Activated T-cell treated with anti-CD3 and anti-CD28 coated beads, Interleukin-2, amount 50 U/mL, for 24 hours (primary cell): Measurements from ENCODE around the gene FIG4.

Experiments
- DNase-seq: peaks from one replicate; pipeline ENCODE4 v3.0.0-alpha.2; 2020
- H3K27ac Mint-ChIP-seq: 2 replicates; pipeline ENCODE4 v1.8.0; 2020; ENCODE audit warnings: mild to moderate bottlenecking, mixed read lengths
- H3K27me3 Mint-ChIP-seq: 2 replicates; pipeline ENCODE4 v1.8.0; 2020; ENCODE audit warnings: mixed read lengths
- H3K36me3 Mint-ChIP-seq: 2 replicates; pipeline ENCODE4 v1.8.0; 2020; ENCODE audit warnings: low read depth, mixed read lengths
- H3K4me1 Mint-ChIP-seq: 2 replicates; pipeline ENCODE4 v1.8.0; 2020; ENCODE audit warnings: low read depth, mixed read lengths
- H3K4me3 Mint-ChIP-seq: 2 replicates; pipeline ENCODE4 v1.8.0; 2020; ENCODE audit warnings: mild to moderate bottlenecking, moderate library complexity, mixed read lengths
- H3K9me3 Mint-ChIP-seq: 2 replicates; pipeline ENCODE4 v1.8.0; 2020; ENCODE audit warnings: mixed read lengths

The FIG4 gene

GRCh38 chr6:109783250-109783986 is 92.3 kb downstream of the FIG4 start:
- Mint-ChIP-seq H3K4me1 (peaks cover 1% of the 10 kb centered on the region), H3K9me3 (no peaks in the 10 kb centered on the region), H3K36me3 (peaks cover 19% of the 10 kb centered on the region), H3K27me3 (no peaks in the 10 kb centered on the region), H3K4me3 (no peak overlapping the region), H3K27ac (no peak overlapping the region)
- no peak for DNase-seq

- Mint-ChIP-seq H3K36me3 (peaks cover 43% of the 10 kb centered on the region), H3K4me3 (no peak overlapping the region), H3K27me3 (no peaks in the 10 kb centered on the region), H3K9me3 (no peaks in the 10 kb centered on the region), H3K27ac (no peak overlapping the region), H3K4me1 (peaks cover 1% of the 10 kb centered on the region)
- no peak for DNase-seq
These were observed 96.2 kb downstream of the FIG4 start for GRCh38 chr6:109787312-109787711.

- Mint-ChIP-seq H3K27ac (no peak overlapping the region), H3K27me3 (no peaks in the 10 kb centered on the region), H3K4me3 (no peak overlapping the region), H3K4me1 (peaks cover 1% of the 10 kb centered on the region), H3K36me3 (peaks cover 50% of the 10 kb centered on the region), H3K9me3 (no peaks in the 10 kb centered on the region)
- DNase-seq, result no peak
These were observed 97.6 kb downstream of the FIG4 start for GRCh38 chr6:109788687-109789086.

- Mint-ChIP-seq H3K9me3 (no peaks in the 10 kb centered on the region), H3K36me3 (peaks cover 55% of the 10 kb centered on the region), H3K4me3 (no peak overlapping the region), H3K4me1 (peaks cover 5% of the 10 kb centered on the region), H3K27ac (no peak overlapping the region), H3K27me3 (no peaks in the 10 kb centered on the region)
- DNase-seq, result no peak
These were observed 99.0 kb downstream of the FIG4 start for GRCh38 chr6:109790131-109790530.

GRCh38 chr6:109791301-109791700 is 100.2 kb downstream of the FIG4 start:
- Mint-ChIP-seq H3K9me3 (no peaks in the 10 kb centered on the region), H3K27ac (no peak overlapping the region), H3K36me3 (peaks cover 54% of the 10 kb centered on the region), H3K4me3 (no peak overlapping the region), H3K27me3 (no peaks in the 10 kb centered on the region), H3K4me1 (peaks cover 5% of the 10 kb centered on the region)
- DNase-seq, result no peak

- Mint-ChIP-seq H3K4me1 (peaks cover 4% of the 10 kb centered on the region), H3K4me3 (no peak overlapping the region), H3K36me3 (peaks cover 58% of the 10 kb centered on the region), H3K27me3 (no peaks in the 10 kb centered on the region), H3K27ac (no peak overlapping the region), H3K9me3 (no peaks in the 10 kb centered on the region)
- no peak for DNase-seq
These were observed 101.9 kb downstream of the FIG4 start for GRCh38 chr6:109793021-109793420.

- H3K4me1 Mint-ChIP-seq, result peaks cover 4% of the 10 kb centered on the region
- no peaks in the 10 kb centered on the region for H3K27me3 Mint-ChIP-seq
- H3K27ac Mint-ChIP-seq, result peak overlapping the region; percentile 71
- no peak for DNase-seq
- peaks cover 59% of the 10 kb centered on the region for H3K36me3 Mint-ChIP-seq
- no peaks in the 10 kb centered on the region for H3K9me3 Mint-ChIP-seq
- H3K4me3 Mint-ChIP-seq, result no peak overlapping the region
These were observed 102.7 kb downstream of the FIG4 start for GRCh38 chr6:109793792-109794191.

- H3K36me3 Mint-ChIP-seq, result peaks cover 57% of the 10 kb centered on the region
- no peak for DNase-seq
- peak overlapping the region; percentile 71 for H3K27ac Mint-ChIP-seq
- no peaks in the 10 kb centered on the region for H3K27me3 Mint-ChIP-seq
- H3K4me1 Mint-ChIP-seq, result peaks cover 4% of the 10 kb centered on the region
- H3K9me3 Mint-ChIP-seq, result no peaks in the 10 kb centered on the region
- no peak overlapping the region for H3K4me3 Mint-ChIP-seq
These were observed 103.3 kb downstream of the FIG4 start for GRCh38 chr6:109794201-109794923.

GRCh38 chr6:109795994-109796555 is 105.0 kb downstream of the FIG4 start:
- Mint-ChIP-seq H3K4me3 (no peak overlapping the region), H3K9me3 (no peaks in the 10 kb centered on the region), H3K4me1 (peaks cover 4% of the 10 kb centered on the region), H3K27ac (no peak overlapping the region), H3K36me3 (peaks cover 62% of the 10 kb centered on the region), H3K27me3 (no peaks in the 10 kb centered on the region)
- DNase-seq, result no peak

- DNase-seq, result no peak
- Mint-ChIP-seq H3K27me3 (no peaks in the 10 kb centered on the region), H3K4me1 (no peaks in the 10 kb centered on the region), H3K4me3 (no peak overlapping the region), H3K36me3 (peaks cover 50% of the 10 kb centered on the region), H3K27ac (no peak overlapping the region), H3K9me3 (no peaks in the 10 kb centered on the region)
These were observed 108.0 kb downstream of the FIG4 start for GRCh38 chr6:109799129-109799528.

- H3K4me1 Mint-ChIP-seq, result no peaks in the 10 kb centered on the region
- H3K36me3 Mint-ChIP-seq, result peaks cover 50% of the 10 kb centered on the region
- no peak for DNase-seq
- no peak overlapping the region for H3K27ac Mint-ChIP-seq
- no peak overlapping the region for H3K4me3 Mint-ChIP-seq
- no peaks in the 10 kb centered on the region for H3K27me3 Mint-ChIP-seq
- no peaks in the 10 kb centered on the region for H3K9me3 Mint-ChIP-seq
These were observed 108.6 kb downstream of the FIG4 start for GRCh38 chr6:109799664-109800063.

- Mint-ChIP-seq H3K27ac (no peak overlapping the region), H3K4me1 (no peaks in the 10 kb centered on the region), H3K9me3 (no peaks in the 10 kb centered on the region), H3K27me3 (no peaks in the 10 kb centered on the region), H3K36me3 (peaks cover 46% of the 10 kb centered on the region), H3K4me3 (no peak overlapping the region)
- no peak for DNase-seq
These were observed 109.7 kb downstream of the FIG4 start for GRCh38 chr6:109800771-109801170.

- no peaks in the 10 kb centered on the region for H3K4me1 Mint-ChIP-seq
- H3K9me3 Mint-ChIP-seq, result no peaks in the 10 kb centered on the region
- H3K27ac Mint-ChIP-seq, result no peak overlapping the region
- no peak for DNase-seq
- peaks cover 42% of the 10 kb centered on the region for H3K36me3 Mint-ChIP-seq
- no peak overlapping the region for H3K4me3 Mint-ChIP-seq
- H3K27me3 Mint-ChIP-seq, result no peaks in the 10 kb centered on the region
These were observed 110.7 kb downstream of the FIG4 start for GRCh38 chr6:109801794-109802193.

- no peaks in the 10 kb centered on the region for H3K27me3 Mint-ChIP-seq
- peaks cover 32% of the 10 kb centered on the region for H3K36me3 Mint-ChIP-seq
- no peak overlapping the region for H3K27ac Mint-ChIP-seq
- no peak overlapping the region for H3K4me3 Mint-ChIP-seq
- no peaks in the 10 kb centered on the region for H3K4me1 Mint-ChIP-seq
- DNase-seq, result no peak
- H3K9me3 Mint-ChIP-seq, result no peaks in the 10 kb centered on the region
These were observed 112.9 kb downstream of the FIG4 start for GRCh38 chr6:109804020-109804419.

- H3K36me3 Mint-ChIP-seq, result peaks cover 13% of the 10 kb centered on the region
- DNase-seq, result no peak
- no peaks in the 10 kb centered on the region for H3K27me3 Mint-ChIP-seq
- no peak overlapping the region for H3K4me3 Mint-ChIP-seq
- no peaks in the 10 kb centered on the region for H3K4me1 Mint-ChIP-seq
- H3K9me3 Mint-ChIP-seq, result no peaks in the 10 kb centered on the region
- no peak overlapping the region for H3K27ac Mint-ChIP-seq
These were observed 116.8 kb downstream of the FIG4 start for GRCh38 chr6:109807881-109808280.
